Thyroid gland (tissue), 4 donors: ENCODE data around the gene FOSL1.

ENCODE experiments used
- POLR2A ChIP-seq, 2 donors: fragments of 450-650 bp; IDR thresholded peaks; one replicate each; pipeline ENCODE4 v1.6.1; 2017; ENCODE audit warnings: antibody characterized with exemption in 2 of 2, mild to moderate bottlenecking in 2 of 2, moderate library complexity in 1 of 2
- TF ChIP-seq, protein P1 (sequence below), 6 experiments: fragments of 200-600 bp in 3 of 6; fragments of 450-650 bp in 3 of 6; sonication (generic) in 3 of 6; IDR thresholded peaks; one replicate each; pipeline ENCODE4 v1.5.1; 2016 to 2019; ENCODE audit warnings: antibody characterized with exemption in 6 of 6, mild to moderate bottlenecking in 2 of 6, inconsistent platforms in 1 of 6, moderate library complexity in 1 of 6

DNA sequence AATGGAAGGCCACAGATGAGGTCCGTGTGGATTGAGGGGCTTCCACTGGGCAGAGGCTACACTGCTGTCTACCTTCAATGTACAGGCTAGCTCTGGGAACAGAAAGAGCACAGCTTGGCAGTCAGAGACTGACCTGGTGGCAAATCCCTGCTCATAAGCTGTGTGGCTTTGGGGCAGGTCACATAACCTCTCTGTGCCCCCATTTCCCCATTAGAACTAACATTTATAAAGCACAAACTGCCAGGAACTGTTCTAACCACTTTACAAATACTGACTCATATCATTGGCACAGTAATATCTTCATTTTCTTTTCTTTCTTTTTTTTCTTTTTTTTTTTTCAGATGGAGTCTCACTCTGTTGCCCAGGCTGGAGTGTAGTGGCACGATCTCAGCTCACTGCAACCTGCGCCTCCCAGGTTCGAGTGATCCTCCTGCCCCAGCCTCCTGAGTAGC, 3.1 kb downstream of the FOSL1 start:
- TF ChIP-seq, protein P1, sequence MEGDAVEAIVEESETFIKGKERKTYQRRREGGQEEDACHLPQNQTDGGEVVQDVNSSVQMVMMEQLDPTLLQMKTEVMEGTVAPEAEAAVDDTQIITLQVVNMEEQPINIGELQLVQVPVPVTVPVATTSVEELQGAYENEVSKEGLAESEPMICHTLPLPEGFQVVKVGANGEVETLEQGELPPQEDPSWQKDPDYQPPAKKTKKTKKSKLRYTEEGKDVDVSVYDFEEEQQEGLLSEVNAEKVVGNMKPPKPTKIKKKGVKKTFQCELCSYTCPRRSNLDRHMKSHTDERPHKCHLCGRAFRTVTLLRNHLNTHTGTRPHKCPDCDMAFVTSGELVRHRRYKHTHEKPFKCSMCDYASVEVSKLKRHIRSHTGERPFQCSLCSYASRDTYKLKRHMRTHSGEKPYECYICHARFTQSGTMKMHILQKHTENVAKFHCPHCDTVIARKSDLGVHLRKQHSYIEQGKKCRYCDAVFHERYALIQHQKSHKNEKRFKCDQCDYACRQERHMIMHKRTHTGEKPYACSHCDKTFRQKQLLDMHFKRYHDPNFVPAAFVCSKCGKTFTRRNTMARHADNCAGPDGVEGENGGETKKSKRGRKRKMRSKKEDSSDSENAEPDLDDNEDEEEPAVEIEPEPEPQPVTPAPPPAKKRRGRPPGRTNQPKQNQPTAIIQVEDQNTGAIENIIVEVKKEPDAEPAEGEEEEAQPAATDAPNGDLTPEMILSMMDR (IDR thresholded peaks at IDR 0.05): no peak
- no peak for TF ChIP-seq POLR2A (IDR thresholded peaks at IDR 0.05)
